OCI-LY3 (cell line): ENCODE data around the gene GFRA4.

Source experiments
- H2AFZ ChIP-seq: fragments of 200-600, 300-600 bp; shearing (Covaris generic); 2 replicates; pipeline ENCODE4 v1.6.0; 2014; ENCODE audit warnings: antibody characterized with exemption, low read depth, low read length
- H3K27ac ChIP-seq: fragments of 200-600, 300-600 bp; sonication (generic); 2 replicates; pipeline ENCODE4 v1.5.1; 2014; ENCODE audit warnings: mild to moderate bottlenecking, low read length, moderate library complexity, mixed read lengths
- H3K27me3 ChIP-seq: fragments of 200-600, 300-600 bp; sonication (generic); 2 replicates; pipeline ENCODE4 v1.6.1; 2014; ENCODE audit warnings: low read depth, low read length, mixed read lengths
- H3K36me3 ChIP-seq: fragments of 200-600, 300-600 bp; sonication (generic); replicated peaks from 2 replicates; pipeline ENCODE3; 2014; ENCODE audit warnings: low read depth, low read length, mixed read lengths
- H3K4me1 ChIP-seq: fragments of 300-600, 200-600 bp; sonication (generic); 2 replicates; pipeline ENCODE4 v1.6.1; 2014; ENCODE audit warnings: low read length, mixed read lengths
- H3K4me2 ChIP-seq: fragments of 200-600, 300-600 bp; sonication (generic); 2 replicates; pipeline ENCODE4 v1.6.1; 2014; ENCODE audit warnings: low read length, mixed read lengths
- H3K4me3 ChIP-seq: fragments of 300-600, 200-600 bp; sonication (generic); 2 replicates; pipeline ENCODE4 v1.5.1; 2014; ENCODE audit warnings: antibody characterized with exemption, mild to moderate bottlenecking, low read length, moderate library complexity
- H3K79me2 ChIP-seq: fragments of 300-600, 200-600 bp; shearing (Covaris generic); 2 replicates; pipeline ENCODE4 v1.6.1; 2014; ENCODE audit warnings: mild to moderate bottlenecking, low read length, mixed read lengths
- H3K9ac ChIP-seq: fragments of 300-600, 200-600 bp; shearing (Covaris generic); 2 replicates; pipeline ENCODE4 v1.6.0; 2014; ENCODE audit warnings: mild to moderate bottlenecking, low read length, moderate library complexity
- H3K9me3 ChIP-seq: fragments of 200-600, 300-600 bp; shearing (Covaris generic); 2 replicates; pipeline ENCODE4 v1.6.1; 2014; ENCODE audit warnings: low read length, mixed read lengths; ENCODE audit not compliant: insufficient read depth
- H4K20me1 ChIP-seq: fragments of 200-600, 300-600 bp; sonication (generic); 2 replicates; pipeline ENCODE4 v1.6.1; 2016; ENCODE audit warnings: low read length, mixed read lengths; ENCODE audit not compliant: insufficient read depth
- CTCF ChIP-seq: fragments of 200-600, 300-600 bp; sonication (generic); IDR thresholded peaks from 2 replicates; pipeline ENCODE4 v1.5.1; 2014; ENCODE audit warnings: antibody characterized with exemption, low read length, low read depth
- EZH2phosphoT487 ChIP-seq: fragments of 200-600 bp; shearing (Covaris generic); IDR thresholded peaks from 2 replicates; pipeline ENCODE4 v1.6.1; 2018; ENCODE audit warnings: antibody characterized with exemption, mixed run types, low read depth

The GFRA4 gene

GRCh38 chr20:3701061-3701998 is 38.1 kb upstream of the GFRA4 start:
- no peak overlapping the region for H3K4me3 ChIP-seq
- no peaks in the 10 kb centered on the region for H4K20me1 ChIP-seq
- H2AFZ ChIP-seq, result no peak overlapping the region
- no peak overlapping the region for H3K4me2 ChIP-seq
- H3K79me2 ChIP-seq, result no peaks in the 10 kb centered on the region
- no peak overlapping the region for H3K9ac ChIP-seq
- no peak overlapping the region for H3K27ac ChIP-seq
- H3K9me3 ChIP-seq, result no peaks in the 10 kb centered on the region
- peaks cover 3% of the 10 kb centered on the region; the same call in 1 of the 2 replicates for H3K27me3 ChIP-seq
- TF ChIP-seq EZH2phosphoT487 (no peak), CTCF (no peak)
- H3K4me1 ChIP-seq, result no peaks in the 10 kb centered on the region
- H3K36me3 ChIP-seq, result no peaks in the 10 kb centered on the region

GRCh38 chr20:3699037-3699436 is 35.8 kb upstream of the GFRA4 start:
- H3K4me1 ChIP-seq, result no peaks in the 10 kb centered on the region
- no peak overlapping the region for H3K4me3 ChIP-seq
- H3K79me2 ChIP-seq, result no peaks in the 10 kb centered on the region
- no peaks in the 10 kb centered on the region for H3K27me3 ChIP-seq
- H3K36me3 ChIP-seq, result no peaks in the 10 kb centered on the region
- no peak overlapping the region for H2AFZ ChIP-seq
- H3K4me2 ChIP-seq, result no peak overlapping the region
- H4K20me1 ChIP-seq, result no peaks in the 10 kb centered on the region
- no peak overlapping the region for H3K9ac ChIP-seq
- no peak overlapping the region for H3K27ac ChIP-seq
- H3K9me3 ChIP-seq, result no peaks in the 10 kb centered on the region
- no peak for TF ChIP-seq CTCF
- TF ChIP-seq EZH2phosphoT487, result no peak

- no peak for TF ChIP-seq EZH2phosphoT487
- no peak for TF ChIP-seq CTCF
Observed at GRCh38 chr20:3698591-3699001, 35.4 kb upstream of the GFRA4 start.

GRCh38 chr20:3697588-3698305 is 34.5 kb upstream of the GFRA4 start:
- H4K20me1 ChIP-seq, result no peaks in the 10 kb centered on the region
- H3K4me1 ChIP-seq, result no peaks in the 10 kb centered on the region
- no peak overlapping the region for H2AFZ ChIP-seq
- H3K9ac ChIP-seq, result no peak overlapping the region
- no peaks in the 10 kb centered on the region for H3K36me3 ChIP-seq
- no peak for TF ChIP-seq EZH2phosphoT487
- no peak for TF ChIP-seq CTCF
- H3K4me3 ChIP-seq, result no peak overlapping the region
- no peak overlapping the region for H3K4me2 ChIP-seq
- H3K27me3 ChIP-seq, result no peaks in the 10 kb centered on the region
- no peaks in the 10 kb centered on the region for H3K79me2 ChIP-seq
- no peak overlapping the region for H3K27ac ChIP-seq
- H3K9me3 ChIP-seq, result no peaks in the 10 kb centered on the region

More at GRCh38 chr20:3698591-3699001, 35.4 kb upstream of the GFRA4 start:
- H3K36me3 ChIP-seq, result no peaks in the 10 kb centered on the region
- H3K79me2 ChIP-seq, result no peaks in the 10 kb centered on the region
- no peaks in the 10 kb centered on the region for H3K4me1 ChIP-seq
- no peaks in the 10 kb centered on the region for H4K20me1 ChIP-seq
- H2AFZ ChIP-seq, result no peak overlapping the region
- H3K27me3 ChIP-seq, result no peaks in the 10 kb centered on the region
- no peak overlapping the region for H3K4me2 ChIP-seq
- no peak overlapping the region for H3K9ac ChIP-seq
- H3K27ac ChIP-seq, result no peak overlapping the region
- H3K9me3 ChIP-seq, result no peaks in the 10 kb centered on the region
- H3K4me3 ChIP-seq, result no peak overlapping the region
